DMS53 (cell line): ENCODE results near the gene DPP7.

ENCODE experiments used
- DNase-seq: peaks from one replicate; lab custom pipeline; 2025; lab: John Stamatoyannopoulos, UW

DPP7 gene

DNA sequence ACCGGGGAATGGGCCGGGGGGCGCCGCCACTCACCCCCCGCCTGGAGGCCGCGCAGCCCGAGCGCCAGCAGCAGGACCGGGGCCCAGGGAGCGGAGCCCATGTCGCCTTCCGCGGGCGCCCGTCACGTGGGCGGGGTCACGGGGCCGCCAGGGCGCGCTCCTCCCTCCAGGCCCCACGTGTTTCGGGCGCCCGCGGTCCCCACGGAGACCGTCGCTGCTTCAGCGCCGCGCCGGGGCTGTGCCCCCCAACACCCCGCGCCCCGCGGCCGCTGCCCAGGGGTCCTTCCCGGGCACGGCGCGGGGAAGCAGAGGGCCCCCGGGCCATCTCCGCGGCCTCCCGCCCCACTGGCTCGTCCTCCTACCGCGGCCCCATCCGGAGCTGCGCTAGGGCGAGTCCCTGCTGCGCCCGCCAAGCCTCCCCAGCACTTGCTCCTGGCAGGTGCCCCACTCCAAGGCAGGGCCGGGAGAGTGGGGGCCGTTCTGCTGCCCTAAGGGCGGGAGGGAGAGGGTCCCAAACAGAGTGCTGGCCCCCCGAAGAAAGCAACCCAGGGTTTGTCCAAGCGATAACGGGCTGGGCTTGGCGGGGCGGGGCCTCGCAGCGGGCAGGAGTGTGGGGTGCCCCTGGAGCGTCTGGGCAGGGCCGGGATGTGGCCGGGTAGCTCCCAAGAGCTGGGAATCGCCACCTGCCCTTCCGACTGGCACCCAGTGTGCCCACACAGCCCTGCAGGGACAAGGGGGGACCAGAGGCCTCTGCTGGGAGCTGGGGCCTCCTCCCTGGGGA is at the start of gene DPP7:
Gene DPP7, minus strand, starts transcription at position 121 of the 781 bp plus-strand sequence. Its CDS starts 20 bp downstream, at position 101.
- DNase-seq = peak; percentile 86

DNA sequence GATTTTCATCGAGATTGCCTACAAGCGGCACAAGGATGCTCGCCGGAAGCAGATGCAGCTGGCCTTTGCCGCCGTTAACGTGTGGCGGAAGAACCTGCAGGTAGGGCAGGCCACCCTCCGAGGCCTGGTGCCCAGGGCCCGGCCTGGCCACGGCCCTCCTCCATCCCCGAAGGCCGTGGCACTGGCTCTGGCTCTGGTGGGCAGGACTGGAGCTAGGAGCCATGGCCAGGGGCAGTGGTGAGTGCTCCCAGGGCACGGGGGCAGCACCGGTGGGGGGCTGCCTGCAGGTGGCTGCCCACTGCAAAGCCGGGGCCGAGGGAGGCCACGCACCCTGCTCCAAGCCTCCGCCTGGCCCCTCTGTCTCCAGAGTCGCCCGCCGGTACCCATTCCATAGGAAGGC is 49.3 kb upstream of the DPP7 start:
- no peak for DNase-seq

DNA sequence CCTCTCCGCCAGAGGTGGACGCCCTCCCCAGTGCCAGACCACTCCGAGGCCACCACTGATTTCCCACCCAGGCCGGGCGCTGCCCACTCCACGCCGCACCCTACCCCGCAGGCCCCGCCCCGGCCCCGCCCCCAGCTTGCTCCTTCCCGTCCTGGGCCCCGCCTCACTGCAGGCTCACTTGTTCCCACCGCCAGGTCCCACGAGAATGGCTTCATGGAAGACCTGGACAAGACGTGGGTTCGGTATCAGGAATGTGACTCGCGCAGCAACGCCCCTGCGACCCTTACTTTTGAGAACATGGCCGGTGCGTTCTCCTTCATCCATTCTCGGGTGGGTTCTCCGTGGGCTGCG is 48.8 kb upstream of the DPP7 start:
- DNase-seq = peak; percentile 55

DNA sequence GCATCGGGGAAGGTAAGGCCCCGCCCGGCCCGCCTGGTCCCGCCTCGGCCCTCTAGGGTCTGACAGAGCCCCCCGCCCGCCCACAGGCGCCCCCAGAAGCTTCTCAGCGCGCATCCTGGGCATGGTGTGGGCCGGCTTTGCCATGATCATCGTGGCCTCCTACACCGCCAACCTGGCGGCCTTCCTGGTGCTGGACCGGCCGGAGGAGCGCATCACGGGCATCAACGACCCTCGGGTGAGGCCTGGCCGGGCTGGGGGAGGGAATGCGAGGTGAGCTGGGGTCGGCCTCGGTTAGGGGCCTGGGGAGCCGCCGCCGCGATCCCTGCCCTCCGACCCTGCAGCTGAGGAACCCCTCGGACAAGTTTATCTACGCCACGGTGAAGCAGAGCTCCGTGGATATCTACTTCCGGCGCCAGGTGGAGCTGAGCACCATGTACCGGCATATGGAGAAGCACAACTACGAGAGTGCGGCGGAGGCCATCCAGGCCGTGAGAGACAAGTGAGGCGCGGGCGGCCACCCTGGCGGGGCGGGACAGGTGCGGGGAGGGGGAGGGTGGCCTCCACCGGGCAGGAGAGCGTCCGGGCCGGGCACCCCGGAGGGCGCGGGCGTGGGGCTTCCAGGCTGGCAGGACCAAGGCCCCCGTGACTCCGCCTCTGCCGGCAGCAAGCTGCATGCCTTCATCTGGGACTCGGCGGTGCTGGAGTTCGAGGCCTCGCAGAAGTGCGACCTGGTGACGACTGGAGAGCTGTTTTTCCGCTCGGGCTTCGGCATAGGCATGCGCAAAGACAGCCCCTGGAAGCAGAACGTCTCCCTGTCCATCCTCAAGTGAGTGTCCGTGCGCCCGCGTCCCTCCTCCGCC is 48.2 kb upstream of the DPP7 start:
- peak; percentile 90 for DNase-seq

DNA sequence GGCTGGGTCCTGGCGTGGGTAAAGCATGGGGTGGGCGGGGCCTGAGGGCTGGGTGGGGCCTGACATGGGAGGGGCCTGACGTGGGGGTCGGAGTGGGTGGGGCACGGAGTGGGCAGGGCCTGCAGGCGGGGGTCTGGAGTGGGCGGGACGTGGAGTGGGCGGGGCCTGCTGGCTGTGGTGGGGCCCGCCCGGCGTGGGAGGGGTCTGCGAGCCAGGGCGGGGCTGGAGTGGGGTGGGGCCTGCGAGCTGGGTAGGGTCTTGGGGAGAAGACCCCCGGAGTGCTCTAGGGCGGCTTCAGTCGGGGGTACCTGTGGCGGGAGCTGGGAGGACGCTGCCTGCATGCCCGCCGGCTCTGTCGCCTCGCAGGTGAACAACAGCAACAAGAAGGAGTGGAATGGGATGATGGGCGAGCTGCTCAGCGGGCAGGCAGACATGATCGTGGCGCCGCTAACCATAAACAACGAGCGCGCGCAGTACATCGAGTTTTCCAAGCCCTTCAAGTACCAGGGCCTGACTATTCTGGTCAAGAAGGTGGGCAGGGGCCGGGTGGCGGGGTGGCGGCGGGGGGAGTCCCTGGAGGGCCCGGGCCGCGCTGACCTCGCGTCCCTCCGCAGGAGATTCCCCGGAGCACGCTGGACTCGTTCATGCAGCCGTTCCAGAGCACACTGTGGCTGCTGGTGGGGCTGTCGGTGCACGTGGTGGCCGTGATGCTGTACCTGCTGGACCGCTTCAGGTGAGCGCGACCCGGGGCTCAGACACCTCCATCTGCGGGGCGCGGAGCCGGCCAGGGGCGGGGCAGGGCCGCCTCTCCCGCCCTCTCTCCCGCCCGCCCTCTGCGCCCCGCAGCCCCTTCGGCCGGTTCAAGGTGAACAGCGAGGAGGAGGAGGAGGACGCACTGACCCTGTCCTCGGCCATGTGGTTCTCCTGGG is 47.3 kb upstream of the DPP7 start:
- DNase-seq = peak; percentile 90

DNA sequence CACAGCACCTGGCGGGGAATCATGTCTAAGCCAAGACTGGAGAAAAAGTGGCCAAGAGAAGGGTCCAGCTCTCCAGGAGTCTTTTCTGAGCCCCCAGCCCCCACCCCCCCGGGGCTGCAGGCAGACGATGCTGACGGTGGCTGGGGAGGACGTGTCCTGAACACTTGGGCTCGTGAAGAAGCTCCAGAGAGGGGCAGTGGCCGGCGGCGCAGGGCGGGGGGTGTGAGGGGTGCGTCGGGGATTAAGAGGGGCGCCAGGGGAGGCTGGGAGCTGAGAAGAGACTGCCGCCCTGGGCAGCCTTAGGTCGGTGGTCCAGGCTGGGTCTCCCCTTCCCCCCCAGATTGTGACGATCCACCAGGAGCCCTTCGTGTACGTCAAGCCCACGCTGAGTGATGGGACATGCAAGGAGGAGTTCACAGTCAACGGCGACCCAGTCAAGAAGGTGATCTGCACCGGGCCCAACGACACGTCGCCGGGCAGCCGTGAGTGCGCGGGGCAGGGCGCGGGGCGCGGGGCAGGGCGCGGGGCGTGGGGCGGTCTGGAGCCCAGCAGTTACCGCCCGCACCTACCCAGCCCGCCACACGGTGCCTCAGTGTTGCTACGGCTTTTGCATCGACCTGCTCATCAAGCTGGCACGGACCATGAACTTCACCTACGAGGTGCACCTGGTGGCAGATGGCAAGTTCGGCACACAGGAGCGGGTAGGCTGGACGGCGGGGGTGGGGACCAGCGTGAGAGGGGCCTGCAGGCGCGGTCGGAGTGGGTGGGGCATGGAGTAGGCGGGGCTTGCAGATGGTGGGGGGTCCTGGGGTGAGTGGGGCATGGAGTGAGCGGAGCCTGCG is 46.4 kb upstream of the DPP7 start:
- peak; percentile 94 for DNase-seq

DNA sequence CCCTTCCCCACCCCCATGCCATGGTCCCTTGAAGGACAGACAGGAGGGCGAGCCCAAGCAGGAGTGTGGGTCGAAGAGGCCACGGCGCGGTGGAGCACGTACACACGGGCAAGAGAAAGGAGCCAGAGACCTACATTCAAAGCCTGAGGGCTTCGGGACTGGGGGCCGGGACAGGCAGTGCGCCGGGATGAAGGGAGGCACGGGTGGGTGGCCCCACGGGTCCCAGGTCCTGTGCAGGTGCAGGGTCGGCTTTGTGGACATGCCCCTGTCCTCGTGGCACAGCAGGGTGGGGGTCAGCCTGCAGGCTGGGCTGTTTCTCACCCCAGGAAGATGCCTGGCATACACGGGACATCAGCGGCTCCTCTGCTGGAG is 45.5 kb upstream of the DPP7 start:
- no peak for DNase-seq

DNA sequence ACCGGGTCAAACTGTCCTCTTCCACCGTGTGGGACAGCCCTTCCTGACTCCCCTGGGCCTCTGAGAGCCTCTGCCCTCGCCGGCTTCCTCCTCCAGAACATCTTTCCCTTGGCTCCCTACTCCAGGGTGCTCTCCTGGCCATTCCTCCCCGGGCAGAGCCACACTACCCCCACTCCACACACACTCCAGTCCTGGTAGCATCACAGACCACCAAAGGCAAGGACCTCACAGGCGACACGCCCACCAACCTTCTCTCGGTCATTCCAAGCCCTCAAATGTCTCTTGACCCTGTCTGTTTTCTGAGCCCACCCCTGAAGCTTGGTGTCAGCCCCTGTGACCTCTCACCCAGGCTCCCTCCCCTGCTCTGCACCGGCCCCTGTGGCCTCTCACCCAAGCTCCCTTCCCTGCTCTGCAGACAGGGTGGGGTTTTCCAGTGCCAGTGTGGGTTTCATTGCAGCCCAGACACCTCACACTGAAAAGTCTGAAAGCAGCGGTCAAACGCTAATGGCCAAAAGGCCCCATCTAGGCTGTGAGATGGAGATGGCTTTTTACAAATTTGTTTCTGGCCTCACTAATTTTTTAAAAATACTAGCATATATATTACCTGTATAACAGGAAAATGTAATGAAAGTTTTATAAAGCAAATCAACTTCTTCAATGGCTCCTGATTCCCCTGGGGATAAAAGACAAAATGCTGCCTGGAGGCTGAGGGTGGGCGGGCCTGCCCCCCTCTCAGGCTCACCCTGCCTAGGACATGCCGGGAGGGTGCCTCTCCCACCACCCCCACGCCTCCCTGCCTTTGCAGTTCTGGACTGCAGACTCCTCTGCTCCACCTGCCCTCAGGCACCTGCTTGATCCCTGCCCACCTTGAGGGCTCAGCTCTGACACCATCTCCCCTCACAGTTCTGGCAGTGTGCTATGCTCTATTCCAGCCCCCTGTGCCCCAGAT is 44.8 kb upstream of the DPP7 start:
- DNase-seq = no peak

DNA sequence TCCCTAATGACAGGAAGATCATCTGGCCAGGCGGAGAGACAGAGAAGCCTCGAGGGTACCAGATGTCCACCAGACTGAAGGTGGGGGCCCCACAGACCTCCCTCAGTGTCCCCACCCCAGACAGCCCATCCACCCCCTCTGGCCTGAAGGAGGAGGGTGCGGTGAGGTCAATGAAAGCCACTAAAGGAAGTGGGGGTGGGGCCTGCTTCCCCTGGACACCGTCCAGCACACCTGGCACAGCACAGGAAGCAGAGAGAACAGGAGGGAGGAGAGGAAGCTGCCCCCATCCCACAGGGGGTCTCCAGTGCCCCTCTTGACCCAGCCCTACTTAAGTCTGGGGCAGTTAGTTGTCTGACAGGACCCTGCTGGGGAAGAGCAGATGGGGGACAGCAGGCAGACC is 44.1 kb upstream of the DPP7 start:
- peak; percentile 67 for DNase-seq

DNA sequence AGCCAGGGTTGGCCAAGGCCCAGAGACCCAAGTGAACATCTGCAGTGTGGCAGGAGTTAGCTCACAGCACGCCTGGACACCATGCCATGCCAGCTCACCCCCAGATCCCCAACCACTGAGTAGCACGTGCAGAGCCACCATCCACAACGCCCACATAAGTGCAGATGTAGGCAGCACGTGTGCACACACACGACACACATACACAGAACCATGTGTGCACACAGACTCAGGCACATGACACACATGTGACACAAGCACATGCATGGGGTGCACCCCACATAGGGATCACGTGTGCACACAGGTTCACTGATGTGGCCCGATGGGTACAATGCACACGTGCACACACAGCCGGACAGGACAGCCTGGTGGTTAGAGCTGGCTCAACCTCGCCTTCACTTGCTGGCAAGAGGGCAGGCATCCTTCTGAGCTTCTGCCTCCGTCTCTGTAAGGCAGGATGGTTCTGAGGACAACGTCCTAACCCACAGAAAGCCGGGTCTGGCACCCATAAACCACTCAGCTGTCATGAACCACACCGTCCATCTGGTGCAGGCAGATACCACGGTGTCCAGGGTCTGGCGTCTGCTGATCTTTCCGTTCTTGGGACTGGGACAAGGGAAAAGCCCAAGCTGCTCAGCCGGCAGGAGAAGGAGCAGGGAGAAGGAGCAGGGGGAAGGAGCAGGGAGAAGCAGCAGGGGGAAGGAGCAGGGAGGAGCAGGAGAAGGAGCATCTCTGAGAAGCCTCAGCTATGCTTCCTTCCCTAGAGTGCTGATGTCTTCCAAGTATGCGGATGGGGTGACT is 43.3 kb upstream of the DPP7 start:
- DNase-seq = no peak

DNA sequence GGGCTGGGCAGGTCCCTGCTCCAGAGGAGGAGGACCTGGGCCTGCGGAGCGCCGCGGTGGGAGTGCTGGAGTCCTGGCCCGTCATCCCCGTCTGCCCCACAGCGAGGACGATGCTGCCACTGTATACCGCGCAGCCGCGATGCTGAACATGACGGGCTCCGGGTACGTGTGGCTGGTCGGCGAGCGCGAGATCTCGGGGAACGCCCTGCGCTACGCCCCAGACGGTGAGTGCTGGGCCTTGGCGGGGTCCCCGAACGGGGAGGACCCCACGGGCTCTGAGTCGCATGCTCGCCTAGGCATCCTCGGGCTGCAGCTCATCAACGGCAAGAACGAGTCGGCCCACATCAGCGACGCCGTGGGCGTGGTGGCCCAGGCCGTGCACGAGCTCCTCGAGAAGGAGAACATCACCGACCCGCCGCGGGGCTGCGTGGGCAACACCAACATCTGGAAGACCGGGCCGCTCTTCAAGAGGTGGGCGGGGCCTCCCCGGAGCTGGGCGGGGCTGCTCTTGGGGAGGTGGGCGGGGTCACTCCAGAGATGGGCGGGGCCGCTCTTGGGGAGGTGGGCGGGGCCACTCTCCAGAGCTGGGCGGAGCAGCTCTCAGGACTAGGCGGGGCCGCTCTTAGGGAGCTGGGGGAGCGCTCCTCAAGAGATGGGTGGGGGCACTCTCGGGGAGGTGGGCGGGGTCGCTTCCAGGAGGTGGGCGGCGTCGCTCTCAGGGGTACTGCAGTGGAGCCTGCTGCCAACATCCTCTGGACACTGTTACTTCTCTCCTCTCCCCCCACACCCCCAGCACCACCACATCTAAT is 42.2 kb upstream of the DPP7 start:
- DNase-seq = peak; percentile 47

DNA sequence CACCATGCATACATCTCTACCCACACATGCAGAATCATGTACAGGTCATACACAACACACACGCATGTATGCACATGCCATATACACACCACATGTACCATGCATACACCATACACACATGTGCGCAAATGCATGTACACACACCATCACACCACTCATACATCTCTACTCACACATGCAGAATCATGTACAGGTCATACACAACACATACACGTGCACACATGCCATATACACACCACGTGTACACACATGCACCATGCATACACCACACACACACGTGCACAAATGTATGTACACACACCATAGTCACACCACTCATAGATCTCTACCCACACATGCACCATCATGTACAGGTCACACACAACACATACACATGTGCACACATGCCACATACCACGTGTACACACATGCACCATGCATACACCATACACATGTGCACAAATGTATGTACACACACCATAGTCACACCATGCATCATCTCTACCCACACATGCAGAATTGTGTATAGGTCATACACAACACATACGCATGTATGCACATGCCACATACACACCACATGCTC is 38.4 kb upstream of the DPP7 start:
- DNase-seq = no peak

DNA sequence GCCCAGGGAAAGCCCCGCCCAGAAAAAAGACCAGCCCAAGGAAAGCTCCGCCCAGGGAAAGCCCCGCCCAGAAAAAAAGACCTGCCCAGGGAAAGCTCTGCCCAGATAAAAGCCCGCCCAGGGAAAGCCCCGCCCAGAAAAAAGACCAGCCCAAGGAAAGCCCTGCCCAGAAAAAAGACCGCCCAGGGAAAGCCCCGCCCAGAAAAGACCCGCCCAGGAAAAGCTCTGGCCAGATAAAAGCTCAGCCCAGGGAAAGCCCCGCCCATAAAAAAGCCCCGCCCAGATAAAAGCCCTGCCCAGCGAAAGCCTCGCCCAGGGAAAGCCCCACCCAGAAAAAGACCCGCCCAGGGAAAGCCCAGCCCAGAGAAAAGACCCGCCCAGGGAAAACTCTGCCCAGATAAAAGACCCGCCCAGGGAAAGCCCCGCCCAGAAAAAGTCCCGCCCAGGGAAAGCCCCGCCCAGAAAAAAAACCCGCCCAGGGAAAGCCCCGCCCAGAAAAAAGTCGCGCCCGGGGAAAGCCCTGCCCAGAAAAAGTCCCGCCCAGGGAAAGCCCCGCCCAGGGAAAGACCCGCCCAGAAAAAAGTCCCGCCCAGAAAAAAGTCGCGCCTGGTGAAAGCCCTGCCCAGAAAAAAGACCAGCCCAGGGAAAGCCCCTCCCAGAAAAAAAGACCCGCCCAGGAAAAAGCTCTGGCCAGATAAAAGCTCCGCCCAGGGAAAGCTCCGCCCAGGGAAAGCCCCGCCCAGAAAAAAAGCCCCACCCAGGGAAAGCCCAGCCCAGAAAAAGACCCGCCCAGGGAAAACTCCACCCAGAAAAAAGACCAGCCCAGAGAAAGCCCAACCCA is 36.3 kb upstream of the DPP7 start:
- DNase-seq = peak; percentile 59

DNA sequence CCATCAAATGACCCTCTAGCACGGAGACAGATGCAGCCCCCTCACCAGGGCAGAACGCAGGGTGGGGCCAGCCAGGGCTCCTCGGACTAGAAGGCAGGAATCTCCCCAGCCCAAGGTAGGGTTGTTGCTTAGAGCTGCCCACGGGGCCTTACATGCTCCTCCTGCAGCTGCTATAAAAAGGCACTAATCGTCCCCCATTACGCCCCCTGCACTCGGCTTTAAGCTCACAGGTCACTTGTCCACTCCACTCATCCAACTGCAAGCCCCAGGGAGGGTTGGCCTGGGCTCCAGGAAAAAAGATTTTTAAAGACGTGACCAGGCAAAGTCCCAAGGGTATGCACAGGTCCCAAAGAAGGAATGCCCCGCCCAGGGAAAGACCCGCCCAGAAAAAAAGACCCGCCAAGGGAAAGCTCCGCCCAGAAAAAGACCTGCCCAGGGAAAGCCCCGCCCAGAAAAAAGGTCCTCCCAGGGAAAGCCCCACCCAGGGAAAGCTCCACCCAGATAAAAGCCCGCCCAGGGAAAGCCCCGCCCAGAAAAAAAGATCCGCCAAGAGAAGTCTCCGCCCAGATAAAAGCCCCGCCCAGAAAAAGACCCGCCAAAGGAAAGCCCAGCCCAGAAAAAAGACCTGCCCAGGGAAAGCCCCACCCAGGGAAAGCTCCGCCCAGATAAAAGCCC is 35.5 kb upstream of the DPP7 start:
- no peak for DNase-seq

DNA sequence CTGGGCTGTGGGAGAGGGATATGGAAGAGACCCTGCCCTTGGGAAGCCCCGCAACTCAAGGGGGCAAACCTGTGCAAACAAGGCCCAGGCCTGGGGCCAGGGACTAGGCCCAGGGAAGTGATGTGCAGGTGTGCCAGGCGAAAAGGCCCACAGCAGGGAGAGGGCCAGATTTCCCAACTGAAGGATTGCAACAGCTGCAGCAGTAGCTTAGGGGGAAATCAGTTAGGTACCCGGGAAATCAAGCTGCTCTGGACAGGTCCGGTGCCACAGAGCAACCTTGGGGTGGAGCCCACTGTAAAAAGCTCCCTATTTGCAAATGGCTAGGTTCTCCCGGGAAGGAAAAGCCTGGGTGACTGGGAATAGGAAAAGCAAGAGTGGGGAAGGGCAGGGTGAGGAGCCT is 34.8 kb upstream of the DPP7 start:
- DNase-seq = no peak

DNA sequence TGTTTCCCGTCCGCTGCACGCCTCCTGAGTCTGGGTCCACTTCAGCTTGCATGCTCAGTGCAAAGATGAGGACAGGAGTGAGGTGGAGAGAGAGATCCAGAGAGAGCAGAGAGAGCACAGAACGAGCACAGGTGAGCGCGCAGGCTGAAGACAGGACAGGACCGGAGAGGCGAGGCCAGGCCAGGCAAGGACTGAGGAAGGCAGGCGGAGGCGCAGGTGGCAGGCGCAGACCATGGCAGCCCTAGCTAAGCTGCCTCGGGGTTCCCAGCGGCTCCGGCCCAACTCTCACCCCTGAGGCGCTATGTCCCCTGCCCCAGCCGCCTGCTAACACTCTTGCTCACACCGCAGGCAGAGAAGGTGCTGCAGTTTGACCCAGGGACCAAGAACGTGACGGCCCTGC is 34.1 kb upstream of the DPP7 start:
- peak; percentile 89 for DNase-seq

DNA sequence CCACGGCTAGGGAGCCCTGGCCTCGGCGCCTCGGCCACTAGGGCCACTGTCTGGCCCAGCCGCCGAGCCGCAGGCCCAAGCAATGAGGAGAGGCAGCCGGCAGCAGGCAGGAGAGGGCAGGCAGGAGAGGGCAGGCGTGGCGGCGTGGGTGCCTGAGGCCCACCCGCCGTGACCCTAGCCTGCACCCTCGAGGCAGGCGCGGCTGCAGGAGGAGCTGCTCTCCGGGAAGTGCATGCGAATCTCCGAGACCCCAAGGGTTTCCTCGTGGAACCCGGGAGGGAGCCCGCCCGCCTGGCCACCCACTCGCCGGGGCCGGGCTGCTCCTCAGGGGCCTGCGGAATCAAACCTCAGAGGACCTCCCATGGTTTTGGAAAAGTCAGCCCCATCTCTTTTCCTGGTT is 33.7 kb upstream of the DPP7 start:
- peak; percentile 48 for DNase-seq
